MG63 (cell line): Measurements from ENCODE around the gene BRCA1. TPM values are rescaled to one million over a fixed set of nuclear protein-coding genes. Genes with fewer than 3 reads are reported as not detected.
"Not testable (repeated sequence)": the region's sequence is repeated elsewhere in the genome, so short reads cannot be mapped to it uniquely, and the experiment has no call there.

Experiments
- DNase-seq: peaks from one replicate; pipeline ENCODE4 v3.0.0-alpha.2; 2020
- H3K27me3 ChIP-seq: fragments of 250-450 bp; sonication (Bioruptor Pico); 2 replicates; pipeline ENCODE4 v1.5.1; 2020; ENCODE audit warnings: mild to moderate bottlenecking, moderate library complexity
- H3K36me3 ChIP-seq: fragments of 250-450 bp; sonication (Bioruptor Pico); 2 replicates; pipeline ENCODE4 v1.5.1; 2020; ENCODE audit warnings: mild to moderate bottlenecking, moderate library complexity
- H3K4me3 ChIP-seq: fragments of 250-450 bp; sonication (Bioruptor Pico); 2 replicates; pipeline ENCODE4 v1.5.1; 2020; ENCODE audit warnings: mild to moderate bottlenecking, moderate library complexity
- H3K9me3 ChIP-seq: fragments of 250-450 bp; sonication (Bioruptor Pico); 2 replicates; pipeline ENCODE4 v1.5.1; 2020; ENCODE audit warnings: mild to moderate bottlenecking, moderate library complexity
- total RNA-seq: library from RNA; depleted of rRNA; stranded (reverse); fragments of >200 nt; shearing (Covaris generic); gene quantifications from 2 replicates; pipeline ENCODE4 v1.2.3, GENCODE V29; 2014; ENCODE audit warnings: low replicate concordance

The BRCA1 gene
- total RNA-seq, 1 experiment from 2014 or later, result 30.8 TPM

GRCh38 chr17:43140396-43141332, 15.5 kb upstream of the BRCA1 start:
- H3K27me3 ChIP-seq, result no peaks in the 10 kb centered on the region
- H3K36me3 ChIP-seq, result no peaks in the 10 kb centered on the region; the same call in 1 of the 2 replicates
- no peak for DNase-seq

GRCh38 chr17:43138531-43138930, 13.4 kb upstream of the BRCA1 start:
- H3K36me3 ChIP-seq, H3K27me3 ChIP-seq, H3K9me3 ChIP-seq, H3K4me3 ChIP-seq, DNase-seq: not testable (repeated sequence)

More at GRCh38 chr17:43140396-43141332, 15.5 kb upstream of the BRCA1 start:
- H3K9me3 ChIP-seq, result no peaks in the 10 kb centered on the region
- no peak overlapping the region for H3K4me3 ChIP-seq

GRCh38 chr17:43136574-43136973, 11.4 kb upstream of the BRCA1 start:
- H3K4me3 ChIP-seq, H3K9me3 ChIP-seq, DNase-seq, H3K27me3 ChIP-seq: not testable (repeated sequence)
- H3K36me3 ChIP-seq, result peaks cover 18% of the 10 kb centered on the region

GRCh38 chr17:43135454-43135819, 10.3 kb upstream of the BRCA1 start:
- DNase-seq, result no peak
- peaks cover 18% of the 10 kb centered on the region for H3K36me3 ChIP-seq
- H3K27me3 ChIP-seq, result no peaks in the 10 kb centered on the region
- H3K4me3 ChIP-seq, result no peak overlapping the region
- H3K9me3 ChIP-seq, result no peaks in the 10 kb centered on the region

- DNase-seq, result no peak
- Histone ChIP-seq H3K27me3 (no peaks in the 10 kb centered on the region), H3K9me3 (no peaks in the 10 kb centered on the region), H3K36me3 (peaks cover 18% of the 10 kb centered on the region), H3K4me3 (no peak overlapping the region)
Observed at GRCh38 chr17:43134774-43135453, 9.8 kb upstream of the BRCA1 start.

GRCh38 chr17:43133439-43133838, 8.3 kb upstream of the BRCA1 start:
- peaks cover 20% of the 10 kb centered on the region for H3K36me3 ChIP-seq
- H3K9me3 ChIP-seq, DNase-seq, H3K27me3 ChIP-seq, H3K4me3 ChIP-seq: not testable (repeated sequence)

- no peaks in the 10 kb centered on the region for H3K27me3 ChIP-seq
- peaks cover 24% of the 10 kb centered on the region for H3K36me3 ChIP-seq
- DNase-seq, result no peak
- no peak overlapping the region for H3K4me3 ChIP-seq
- no peaks in the 10 kb centered on the region for H3K9me3 ChIP-seq
Observed at GRCh38 chr17:43132117-43132516, 7.0 kb upstream of the BRCA1 start.

GRCh38 chr17:43129671-43130010, 4.5 kb upstream of the BRCA1 start:
- no peaks in the 10 kb centered on the region for H3K9me3 ChIP-seq
- H3K27me3 ChIP-seq, result no peaks in the 10 kb centered on the region
- H3K4me3 ChIP-seq, result no peak overlapping the region
- no peak for DNase-seq
- peaks cover 25% of the 10 kb centered on the region for H3K36me3 ChIP-seq

- H3K36me3 ChIP-seq, result peaks cover 26% of the 10 kb centered on the region
- not testable (repeated sequence) for DNase-seq, H3K27me3 ChIP-seq, H3K4me3 ChIP-seq, H3K9me3 ChIP-seq
Observed at GRCh38 chr17:43127333-43127876, 2.2 kb upstream of the BRCA1 start.

- Histone ChIP-seq H3K27me3 (no peaks in the 10 kb centered on the region), H3K36me3 (peaks cover 22% of the 10 kb centered on the region), H3K9me3 (no peaks in the 10 kb centered on the region), H3K4me3 (no peak overlapping the region)
- no peak for DNase-seq
Observed at GRCh38 chr17:43126911-43127290, 1.7 kb upstream of the BRCA1 start.

- Histone ChIP-seq H3K27me3 (no peaks in the 10 kb centered on the region), H3K9me3 (no peaks in the 10 kb centered on the region), H3K4me3 (peak overlapping the region; percentile 79), H3K36me3 (peaks cover 20% of the 10 kb centered on the region)
- peak; percentile 6 for DNase-seq
Observed at GRCh38 chr17:43125967-43126910, 1.1 kb upstream of the BRCA1 start.

- no peaks in the 10 kb centered on the region for H3K9me3 ChIP-seq
- peaks cover 29% of the 10 kb centered on the region for H3K36me3 ChIP-seq
- no peak overlapping the region for H3K4me3 ChIP-seq
- no peaks in the 10 kb centered on the region for H3K27me3 ChIP-seq
- no peak for DNase-seq
Observed at GRCh38 chr17:43118679-43119615, 6.2 kb downstream of the BRCA1 start.

GRCh38 chr17:43114151-43114552, 11.0 kb downstream of the BRCA1 start:
- H3K4me3 ChIP-seq, result no peak overlapping the region
- DNase-seq, result no peak
- H3K9me3 ChIP-seq, result no peaks in the 10 kb centered on the region
- peaks cover 31% of the 10 kb centered on the region for H3K36me3 ChIP-seq
- no peaks in the 10 kb centered on the region for H3K27me3 ChIP-seq

- Histone ChIP-seq H3K27me3 (no peaks in the 10 kb centered on the region), H3K4me3 (no peak overlapping the region), H3K36me3 (peaks cover 44% of the 10 kb centered on the region), H3K9me3 (no peaks in the 10 kb centered on the region)
- no peak for DNase-seq
Observed at GRCh38 chr17:43106552-43106951, 18.6 kb downstream of the BRCA1 start.

- Histone ChIP-seq H3K9me3 (no peaks in the 10 kb centered on the region), H3K27me3 (no peaks in the 10 kb centered on the region), H3K4me3 (no peak overlapping the region), H3K36me3 (peaks cover 41% of the 10 kb centered on the region)
- no peak for DNase-seq
Observed at GRCh38 chr17:43105146-43105545, 20.0 kb downstream of the BRCA1 start.

- no peaks in the 10 kb centered on the region for H3K9me3 ChIP-seq
- no peak for DNase-seq
Observed at GRCh38 chr17:43104665-43105064, 20.5 kb downstream of the BRCA1 start.

More at GRCh38 chr17:43104665-43105064, 20.5 kb downstream of the BRCA1 start:
- Histone ChIP-seq H3K36me3 (peaks cover 44% of the 10 kb centered on the region), H3K27me3 (no peaks in the 10 kb centered on the region), H3K4me3 (no peak overlapping the region)
